Upper lobe of right lung (tissue), 1 donor: Measurements from ENCODE around the gene ANP32B. TPM values are rescaled to one million over a fixed set of nuclear protein-coding genes. Genes with fewer than 3 reads are reported as not detected.
A peak's percentile ranks its signal among the peaks of the same experiment; 100 is the strongest.
"Not testable (repeated sequence)": the region's sequence is repeated elsewhere in the genome, so short reads cannot be mapped to it uniquely, and the experiment has no call there.

ENCODE experiments used
- ATAC-seq: fragments of 200-7000 bp; cut with Tn5 transposase; one replicate; pipeline ENCODE4 v1.9.1; 2020; ENCODE audit warnings: mild to moderate bottlenecking, moderate library complexity
- DNase-seq: peaks from one replicate; pipeline ENCODE4 v3.0.0-alpha.2; 2020
- H3K27ac ChIP-seq: fragments of 200-600 bp; one replicate; pipeline ENCODE4 v1.8.0; 2022
- H3K27me3 ChIP-seq: fragments of 200-600 bp; one replicate; pipeline ENCODE4 v1.8.0; 2022; ENCODE audit warnings: mild to moderate bottlenecking
- H3K36me3 ChIP-seq: fragments of 200-600 bp; one replicate; pipeline ENCODE4 v1.8.0; 2022
- H3K4me1 ChIP-seq: fragments of 200-600 bp; one replicate; pipeline ENCODE4 v1.8.0; 2022
- H3K4me3 ChIP-seq: fragments of 200-600 bp; one replicate; pipeline ENCODE4 v1.8.0; 2022; ENCODE audit warnings: mild to moderate bottlenecking
- H3K9me3 ChIP-seq: fragments of 200-600 bp; one replicate; pipeline ENCODE4 v1.8.0; 2022
- intact Hi-C: fragments of 100-400 bp; cut with DNase I; formaldehyde crosslinking; loops from one replicate; pipeline ENCODE4 v1.11.0; 2022
- total RNA-seq: library from RNA; stranded (reverse); fragmentation: NEBNext Ultra II Directional; extraction: Animal tissue kit (Norgen Biotek cat#: 25700); gene quantifications from one replicate; pipeline ENCODE4 v1.2.1, GENCODE V29; 2021
- TF ChIP-seq, protein P1 (sequence below): fragments of 200-600 bp; IDR thresholded peaks from one replicate; pipeline ENCODE4 v1.8.0; 2022; ENCODE audit warnings: antibody characterized with exemption
- donor health status: DM: no; HTN: yes; CAD: no; lungs with severe emphysema.

Gene ANP32B
- total RNA-seq, 1 donor from 2014 or later: 107 TPM

DNA sequence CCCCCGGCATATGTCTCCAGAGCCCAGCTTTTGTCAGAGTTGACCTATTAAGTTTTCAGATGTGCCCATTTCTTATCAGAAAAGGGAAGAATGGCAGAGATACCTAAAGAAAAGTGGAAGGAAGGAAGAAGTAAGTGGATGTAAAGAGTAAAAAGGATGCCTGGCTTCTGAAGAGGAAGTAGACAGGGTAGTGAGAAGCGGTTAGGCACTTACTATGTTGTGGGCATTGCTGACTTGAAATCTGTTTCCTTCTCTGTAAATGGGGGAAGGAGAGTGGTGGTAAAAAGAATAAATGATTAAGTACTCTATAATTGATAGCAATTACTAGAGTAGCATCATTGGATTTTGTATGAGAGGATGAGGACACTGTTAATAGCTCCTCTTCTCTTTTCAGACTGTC lies 9.9 kb downstream of the ANP32B start:
- peaks cover 35% of the 10 kb centered on the region for H3K4me1 ChIP-seq

DNA sequence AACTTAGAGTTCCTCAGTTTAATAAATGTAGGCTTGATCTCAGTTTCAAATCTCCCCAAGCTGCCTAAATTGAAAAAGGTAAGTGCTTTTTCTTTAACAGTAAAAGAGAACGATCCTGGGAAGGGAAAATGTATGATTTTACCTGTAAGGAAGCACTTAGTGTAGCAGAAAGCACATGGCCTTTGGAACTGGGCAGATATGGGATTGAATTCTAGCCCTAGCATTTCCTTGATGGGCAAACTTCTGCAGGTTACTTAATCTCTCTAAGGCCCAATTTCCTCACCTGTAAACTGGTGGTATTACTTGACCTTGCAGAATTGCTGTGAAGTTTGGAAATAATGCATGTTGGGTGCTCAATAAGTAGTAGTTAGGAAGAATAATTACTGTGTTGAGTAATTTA lies 11.6 kb downstream of the ANP32B start:
- H3K9me3 ChIP-seq: no peaks in the 10 kb centered on the region
- H3K27ac ChIP-seq: no peak overlapping the region
- TF ChIP-seq, protein P1, sequence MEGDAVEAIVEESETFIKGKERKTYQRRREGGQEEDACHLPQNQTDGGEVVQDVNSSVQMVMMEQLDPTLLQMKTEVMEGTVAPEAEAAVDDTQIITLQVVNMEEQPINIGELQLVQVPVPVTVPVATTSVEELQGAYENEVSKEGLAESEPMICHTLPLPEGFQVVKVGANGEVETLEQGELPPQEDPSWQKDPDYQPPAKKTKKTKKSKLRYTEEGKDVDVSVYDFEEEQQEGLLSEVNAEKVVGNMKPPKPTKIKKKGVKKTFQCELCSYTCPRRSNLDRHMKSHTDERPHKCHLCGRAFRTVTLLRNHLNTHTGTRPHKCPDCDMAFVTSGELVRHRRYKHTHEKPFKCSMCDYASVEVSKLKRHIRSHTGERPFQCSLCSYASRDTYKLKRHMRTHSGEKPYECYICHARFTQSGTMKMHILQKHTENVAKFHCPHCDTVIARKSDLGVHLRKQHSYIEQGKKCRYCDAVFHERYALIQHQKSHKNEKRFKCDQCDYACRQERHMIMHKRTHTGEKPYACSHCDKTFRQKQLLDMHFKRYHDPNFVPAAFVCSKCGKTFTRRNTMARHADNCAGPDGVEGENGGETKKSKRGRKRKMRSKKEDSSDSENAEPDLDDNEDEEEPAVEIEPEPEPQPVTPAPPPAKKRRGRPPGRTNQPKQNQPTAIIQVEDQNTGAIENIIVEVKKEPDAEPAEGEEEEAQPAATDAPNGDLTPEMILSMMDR: no peak
- H3K36me3 ChIP-seq: peaks cover 46% of the 10 kb centered on the region
- H3K27me3 ChIP-seq: no peaks in the 10 kb centered on the region
- no peak overlapping the region for H3K4me3 ChIP-seq
- DNase-seq (no peak), ATAC-seq (no peak)
- peaks cover 30% of the 10 kb centered on the region for H3K4me1 ChIP-seq
- intact Hi-C loops: no loop called here

More for the DNA sequence above, 9.9 kb downstream of the ANP32B start:
- H3K27me3 ChIP-seq: no peaks in the 10 kb centered on the region
- intact Hi-C loops: no loop called here
- H3K9me3 ChIP-seq: no peaks in the 10 kb centered on the region
- peaks cover 32% of the 10 kb centered on the region for H3K36me3 ChIP-seq
- TF ChIP-seq, protein P1: no peak
- no peak overlapping the region for H3K27ac ChIP-seq
- DNase-seq: no peak
- no peak overlapping the region for H3K4me3 ChIP-seq
- ATAC-seq: peak; percentile 67

DNA sequence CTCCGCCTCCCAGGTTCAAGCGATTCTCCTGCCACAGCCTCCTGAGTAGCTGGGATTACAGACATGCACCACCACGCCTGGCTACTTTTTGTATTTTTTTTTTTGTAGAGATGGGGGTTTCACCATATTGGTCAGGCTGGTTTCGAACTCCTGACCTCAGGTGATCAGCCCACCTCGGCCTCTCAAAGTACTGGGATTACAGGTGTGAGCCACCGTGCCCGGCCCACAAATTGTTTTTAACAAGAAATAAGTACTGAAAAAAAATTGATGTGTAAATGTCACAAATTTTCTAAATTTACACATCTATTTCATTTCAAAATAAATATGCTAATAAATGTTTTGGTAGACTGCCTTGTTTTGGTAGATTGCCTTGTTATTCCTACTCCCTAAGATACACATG lies 13.5 kb downstream of the ANP32B start:
- H3K36me3 ChIP-seq: peaks cover 63% of the 10 kb centered on the region

DNA sequence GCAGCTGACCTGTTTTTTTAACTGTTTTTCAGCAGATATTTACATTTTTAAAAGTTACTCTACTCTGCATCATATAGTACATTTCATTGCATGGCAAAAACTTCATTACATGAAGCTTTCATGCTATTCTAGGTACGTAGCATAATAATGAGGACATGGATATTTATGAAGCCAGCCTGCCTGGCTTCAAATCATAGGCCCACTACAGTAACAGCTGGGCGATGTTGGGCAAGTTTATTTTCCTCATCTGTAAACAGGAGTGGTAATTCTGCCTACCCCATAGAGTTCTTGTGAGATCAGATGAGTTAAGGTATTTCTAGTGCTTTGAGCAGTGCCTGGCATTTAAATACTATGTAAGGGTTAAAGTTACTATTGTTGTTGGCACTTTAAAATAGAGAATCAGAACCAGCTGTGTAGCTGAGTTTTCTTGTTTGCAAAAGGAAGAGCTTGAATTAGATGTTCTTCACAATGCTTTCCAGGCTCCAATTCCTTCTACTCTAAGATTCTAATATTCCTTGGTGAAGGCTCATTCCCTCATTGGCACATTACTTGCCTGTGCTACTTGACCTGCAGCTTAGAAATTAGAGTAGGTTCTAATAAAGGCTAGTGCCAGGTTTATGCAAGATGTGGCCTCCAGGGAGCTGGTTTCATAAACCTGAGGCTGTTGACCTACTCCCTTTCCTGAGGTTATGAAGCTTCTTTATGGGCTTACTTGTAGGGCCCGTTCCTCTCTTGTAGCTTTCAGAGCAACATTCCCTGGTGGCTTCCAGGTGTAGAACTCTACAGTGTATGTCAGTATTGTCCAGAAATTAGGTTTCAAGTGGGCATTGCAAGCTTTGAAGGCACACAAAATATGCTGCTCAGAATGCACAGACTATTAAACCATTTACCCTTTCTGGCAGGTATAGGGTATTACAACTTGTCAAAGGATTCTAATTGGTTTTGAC lies 14.5 kb downstream of the ANP32B start:
- ATAC-seq: no peak
- intact Hi-C loops: no loop called here
- no peak overlapping the region for H3K27ac ChIP-seq
- peaks cover 16% of the 10 kb centered on the region for H3K4me1 ChIP-seq
- no peak for DNase-seq
- TF ChIP-seq, protein P1: no peak
- no peak overlapping the region for H3K4me3 ChIP-seq
- peaks cover 70% of the 10 kb centered on the region for H3K36me3 ChIP-seq
- no peaks in the 10 kb centered on the region for H3K27me3 ChIP-seq
- H3K9me3 ChIP-seq: no peaks in the 10 kb centered on the region

More for the DNA sequence above, 13.5 kb downstream of the ANP32B start:
- H3K27ac ChIP-seq, H3K4me3 ChIP-seq, DNase-seq, intact Hi-C loops, ATAC-seq, H3K9me3 ChIP-seq, H3K27me3 ChIP-seq: not testable (repeated sequence)
- H3K4me1 ChIP-seq: peaks cover 23% of the 10 kb centered on the region

DNA sequence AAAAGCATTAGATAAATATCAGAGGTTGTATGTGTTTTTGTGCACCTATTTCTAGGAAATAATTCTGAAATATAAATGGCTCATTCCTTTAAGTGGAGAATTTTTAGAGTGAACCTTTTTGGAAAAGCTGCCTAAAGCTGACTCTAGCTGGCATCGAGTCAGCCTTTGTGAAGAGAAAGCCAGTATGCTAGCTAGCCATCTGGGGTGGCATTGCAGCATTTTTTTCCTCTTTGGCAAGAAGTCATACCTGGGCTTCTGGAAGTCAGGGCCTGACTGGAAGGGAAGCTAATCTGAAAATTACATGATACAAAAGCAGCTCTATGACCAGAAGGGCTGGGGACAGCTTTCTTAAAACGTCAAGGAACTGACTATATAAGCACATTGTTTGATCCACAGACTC lies 19.7 kb downstream of the ANP32B start:
- TF ChIP-seq, protein P1: no peak
- H3K4me1 ChIP-seq: peaks cover 8% of the 10 kb centered on the region
- peaks cover 84% of the 10 kb centered on the region for H3K36me3 ChIP-seq
- no peak overlapping the region for H3K27ac ChIP-seq
- no peak overlapping the region for H3K4me3 ChIP-seq
- intact Hi-C loops: no loop called here
- H3K27me3 ChIP-seq: no peaks in the 10 kb centered on the region
- no peak for ATAC-seq
- no peak for DNase-seq
- H3K9me3 ChIP-seq: no peaks in the 10 kb centered on the region

DNA sequence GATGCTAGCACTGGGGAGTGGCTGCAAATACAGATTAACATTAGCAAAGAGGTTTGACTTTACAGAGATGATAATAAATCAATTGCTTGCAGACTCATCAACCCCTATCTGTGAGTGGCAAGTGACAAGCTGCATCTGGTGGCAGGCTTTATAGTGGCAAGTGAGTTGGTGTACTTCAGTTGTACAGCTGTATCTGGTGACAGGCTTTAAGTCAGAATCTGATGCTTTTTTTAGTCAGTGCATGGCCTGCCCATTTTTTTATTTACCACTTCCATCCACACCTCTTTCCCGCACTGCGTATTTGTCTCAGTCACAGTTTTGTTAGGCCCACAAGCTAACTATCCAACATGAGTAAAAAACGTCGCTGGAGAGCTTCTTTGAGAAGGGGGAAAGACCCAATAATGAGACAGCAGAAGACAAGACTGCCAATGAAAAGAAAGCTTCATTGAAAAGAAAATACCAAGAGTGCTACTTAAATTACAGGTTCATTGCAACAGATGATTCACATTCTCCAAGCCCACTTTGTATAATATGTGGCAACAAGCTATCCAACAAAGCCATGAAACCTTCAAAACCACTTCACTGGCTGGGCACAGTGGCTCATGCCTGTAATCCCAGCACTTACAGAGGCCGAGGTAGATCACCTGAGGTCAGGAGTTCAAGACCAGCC lies 23.1 kb downstream of the ANP32B start:
- peaks cover 79% of the 10 kb centered on the region for H3K36me3 ChIP-seq

More for the DNA sequence above, 23.1 kb downstream of the ANP32B start:
- Histone ChIP-seq H3K27ac (no peak overlapping the region), H3K4me3 (no peak overlapping the region), H3K4me1 (peaks cover 23% of the 10 kb centered on the region), H3K27me3 (no peaks in the 10 kb centered on the region), H3K9me3 (no peaks in the 10 kb centered on the region)
- TF ChIP-seq, protein P1: no peak
- ATAC-seq: no peak
- intact Hi-C loops: no loop called here
- no peak for DNase-seq
